ENCODE measurements around the gene SLC25A4.

- TF ChIP-seq POLR2A (IDR thresholded peaks at IDR 0.05) (no peak), CTCF (IDR thresholded peaks at IDR 0.05) (no peak)
Observed at GRCh38 chr4:185106353-185106752, 36.7 kb upstream of the SLC25A4 start.

Data from lower leg skin (tissue), 3 donors.